SK-N-SH treated with all-trans-retinoic acid at 6 μM for 48 hours (cell line): ENCODE data around the gene LRRFIP2.

Experiments used
- ARNTL ChIP-seq: fragments of 450-650 bp; formaldehyde crosslinking; IDR thresholded peaks from 2 replicates; pipeline ENCODE4 v1.5.0; 2020; ENCODE audit warnings: low read depth, mild to moderate bottlenecking, moderate library complexity, borderline replicate concordance
- CREB5 ChIP-seq: fragments of 250-450 bp; sonication (Bioruptor Pico); IDR thresholded peaks from 2 replicates; pipeline ENCODE4 v1.5.1; 2020; ENCODE audit warnings: low read depth, mild to moderate bottlenecking, moderate library complexity
- CSDC2 ChIP-seq: fragments of 250-450 bp; sonication (Bioruptor Pico); IDR thresholded peaks from 2 replicates; pipeline ENCODE4 v1.5.0; 2020; ENCODE audit warnings: mild to moderate bottlenecking, moderate library complexity
- GLIS3 ChIP-seq: fragments of 250-450 bp; sonication (Bioruptor Pico); IDR thresholded peaks from 2 replicates; pipeline ENCODE4 v1.5.0; 2020; ENCODE audit warnings: mild to moderate bottlenecking, moderate library complexity
- PATZ1 ChIP-seq: fragments of 250-450 bp; sonication (Bioruptor Pico); IDR thresholded peaks from 2 replicates; pipeline ENCODE4 v1.8.0; 2020; ENCODE audit warnings: mild to moderate bottlenecking, moderate library complexity, borderline replicate concordance
- TCF4 ChIP-seq: fragments of 250-450 bp; sonication (Bioruptor Pico); IDR thresholded peaks from 2 replicates; pipeline ENCODE4 v1.8.0; 2021; ENCODE audit warnings: mild to moderate bottlenecking, moderate library complexity, borderline replicate concordance
- ZC3H10 ChIP-seq: fragments of 250-450 bp; sonication (Bioruptor Pico); IDR thresholded peaks from 2 replicates; pipeline ENCODE4 v1.5.1; 2021; ENCODE audit warnings: mild to moderate bottlenecking, moderate library complexity
- ZFP3 ChIP-seq: fragments of 250-450 bp; sonication (Bioruptor Pico); IDR thresholded peaks from 2 replicates; pipeline ENCODE4 v1.5.0; 2020; ENCODE audit warnings: mild to moderate bottlenecking, moderate library complexity
- ZFP30 ChIP-seq: fragments of 450-650 bp; formaldehyde crosslinking; IDR thresholded peaks from 2 replicates; pipeline ENCODE4 v1.5.0; 2022; ENCODE audit warnings: mild to moderate bottlenecking, moderate library complexity

- no peak for TF ChIP-seq TCF4 (CRISPR knock-in tag)
- no peak for TF ChIP-seq GLIS3 (CRISPR knock-in tag)
- no peak for TF ChIP-seq PATZ1 (CRISPR knock-in tag)
- no peak for TF ChIP-seq ZFP3 (CRISPR knock-in tag)
- no peak for TF ChIP-seq ZC3H10 (CRISPR knock-in tag)
- TF ChIP-seq ARNTL (CRISPR knock-in tag) = no peak
- no peak for TF ChIP-seq ZFP30 (CRISPR knock-in tag)
- TF ChIP-seq CREB5 (CRISPR knock-in tag) = no peak
- TF ChIP-seq CSDC2 (CRISPR knock-in tag) = no peak
Measured at GRCh38 chr3:37053337-37053736, 121.0 kb downstream of the LRRFIP2 start.
